WTC11 (cell line): ENCODE results near the gene NMT2. TPM values are rescaled to one million over a fixed set of nuclear protein-coding genes. Genes with fewer than 3 reads are reported as not detected.

Source experiments
- ATAC-seq: fragments of 200-7000 bp; cut with Tn5 transposase; 2 replicates; pipeline ENCODE4 v1.10.0; 2021; ENCODE audit warnings: mild to moderate bottlenecking, moderate library complexity
- CTCF ChIA-PET: fragments of 300-600 bp; sonication (Branson Sonifier 250); formaldehyde crosslinking; loops from one replicate; lab custom pipeline; 2021; ENCODE audit warnings: antibody characterized with exemption; lab: Charles Lee
- POLR2A ChIA-PET: fragments of 350-600 bp; sonication (Branson Sonifier 250); formaldehyde crosslinking; loops from one replicate; lab custom pipeline; 2021; ENCODE audit warnings: antibody characterized with exemption; lab: Charles Lee
- DNase-seq: peaks from one replicate; pipeline ENCODE4 v3.0.0; 2021; ENCODE audit warnings: low spot score
- H3K27ac Mint-ChIP-seq: 2 replicates; pipeline ENCODE4 v1.8.0; 2021; ENCODE audit warnings: mixed read lengths
- H3K27me3 Mint-ChIP-seq: 2 replicates; pipeline ENCODE4 v1.8.0; 2021; ENCODE audit warnings: low read depth, mild to moderate bottlenecking, moderate library complexity, mixed read lengths
- H3K36me3 Mint-ChIP-seq: 2 replicates; pipeline ENCODE4 v1.8.0; 2021; ENCODE audit warnings: mixed read lengths
- H3K4me1 Mint-ChIP-seq: 2 replicates; pipeline ENCODE4 v1.8.0; 2022; ENCODE audit warnings: mixed read lengths
- H3K4me3 Mint-ChIP-seq: 2 replicates; pipeline ENCODE4 v1.8.0; 2021; ENCODE audit warnings: mild to moderate bottlenecking, moderate library complexity, mixed read lengths
- H3K9me3 Mint-ChIP-seq: 2 replicates; pipeline ENCODE4 v1.8.0; 2021; ENCODE audit warnings: mixed read lengths
- AR ChIP-seq: fragments of 250-450 bp; sonication (Bioruptor Pico); IDR thresholded peaks from 2 replicates; pipeline ENCODE4 v1.9.0; 2021; ENCODE audit warnings: mild to moderate bottlenecking
- ATF3 ChIP-seq: sonication (generic); formaldehyde crosslinking; conservative IDR thresholded peaks from 2 replicates; pipeline ENCODE4 v1.8.1; 2022; ENCODE audit warnings: mild to moderate bottlenecking, missing genetic modification reagents
- CDX4 ChIP-seq: fragments of 250-450 bp; sonication (Bioruptor Pico); IDR thresholded peaks from 2 replicates; pipeline ENCODE4 v1.9.0; 2021; ENCODE audit warnings: moderate library complexity, mild to moderate bottlenecking, inconsistent platforms, borderline replicate concordance
- EMX1 ChIP-seq: fragments of 250-450 bp; sonication (Bioruptor Pico); IDR thresholded peaks from 2 replicates; pipeline ENCODE4 v1.8.0; 2021; ENCODE audit warnings: mild to moderate bottlenecking
- HMGA2 ChIP-seq: fragments of 250-450 bp; sonication (Bioruptor Pico); IDR thresholded peaks from 2 replicates; pipeline ENCODE4 v1.4.0; 2021; ENCODE audit warnings: mild to moderate bottlenecking, moderate library complexity
- MLX ChIP-seq: sonication (generic); formaldehyde crosslinking; IDR thresholded peaks from 2 replicates; pipeline ENCODE4 v1.8.1; 2023; ENCODE audit warnings: mild to moderate bottlenecking, missing genetic modification reagents, moderate library complexity
- NR3C1 ChIP-seq: sonication (generic); formaldehyde crosslinking; conservative IDR thresholded peaks from 2 replicates; pipeline ENCODE4 v1.8.1; 2023; ENCODE audit warnings: low read depth, mild to moderate bottlenecking, missing genetic modification reagents
- RELA ChIP-seq: sonication (generic); formaldehyde crosslinking; IDR thresholded peaks from 2 replicates; pipeline ENCODE4 v1.8.1; 2022; ENCODE audit warnings: missing genetic modification reagents, mild to moderate bottlenecking, borderline replicate concordance
- RORB ChIP-seq: fragments of 250-450 bp; sonication (Bioruptor Pico); IDR thresholded peaks from 2 replicates; pipeline ENCODE4 v1.9.0; 2021; ENCODE audit warnings: mild to moderate bottlenecking
- SMAD3 ChIP-seq: sonication (generic); formaldehyde crosslinking; IDR thresholded peaks from 2 replicates; pipeline ENCODE4 v1.8.0; 2022; ENCODE audit warnings: missing genetic modification reagents, mild to moderate bottlenecking, borderline replicate concordance
- SMAD4 ChIP-seq: sonication (generic); formaldehyde crosslinking; IDR thresholded peaks from 2 replicates; pipeline ENCODE4 v1.8.0; 2022; ENCODE audit warnings: mild to moderate bottlenecking, missing genetic modification reagents
- TCF7 ChIP-seq: sonication (generic); formaldehyde crosslinking; IDR thresholded peaks from 2 replicates; pipeline ENCODE4 v1.8.0; 2022; ENCODE audit warnings: mild to moderate bottlenecking, low read depth, missing genetic modification reagents, moderate library complexity
- ZBTB21 ChIP-seq: sonication (generic); formaldehyde crosslinking; IDR thresholded peaks from 2 replicates; pipeline ENCODE4 v1.8.1; 2023; ENCODE audit warnings: mild to moderate bottlenecking, missing genetic modification reagents, borderline replicate concordance
- ZNF219 ChIP-seq: sonication (generic); formaldehyde crosslinking; IDR thresholded peaks from 2 replicates; pipeline ENCODE4 v1.8.0; 2023; ENCODE audit warnings: missing genetic modification reagents, mild to moderate bottlenecking, borderline replicate concordance
- ZNF423 ChIP-seq: fragments of 250-450 bp; sonication (Bioruptor Pico); IDR thresholded peaks from 2 replicates; pipeline ENCODE4 v2.1.2; 2022; ENCODE audit warnings: mild to moderate bottlenecking, moderate library complexity
- ZNF532 ChIP-seq: fragments of 250-450 bp; sonication (Bioruptor Pico); IDR thresholded peaks from 2 replicates; pipeline ENCODE4 v1.9.0; 2021; ENCODE audit warnings: mild to moderate bottlenecking, borderline replicate concordance
- ZSCAN18 ChIP-seq: fragments of 250-450 bp; sonication (Bioruptor Pico); IDR thresholded peaks from 2 replicates; pipeline ENCODE4 v2.1.2; 2022; ENCODE audit warnings: mild to moderate bottlenecking, moderate library complexity
- total RNA-seq: library from RNA; stranded (reverse); gene quantifications from 3 replicates; pipeline ENCODE4 v1.2.3, GENCODE V29; 2021

Gene NMT2
- total RNA-seq, 1 experiment from 2014 or later = 11.7 TPM

- H3K4me3 Mint-ChIP-seq = no peak overlapping the region
- TF ChIP-seq ZNF532 (CRISPR knock-in tag) = no peak
- no peak for TF ChIP-seq CDX4 (CRISPR knock-in tag)
- TF ChIP-seq TCF7 (CRISPR knock-in tag) = no peak
- no peak for TF ChIP-seq EMX1 (CRISPR knock-in tag)
- TF ChIP-seq AR (CRISPR knock-in tag) = no peak
- TF ChIP-seq HMGA2 = no peak
- TF ChIP-seq ZNF423 (CRISPR knock-in tag) = no peak
- no peak for TF ChIP-seq RELA
- no peak for TF ChIP-seq SMAD4 (CRISPR knock-in tag)
- no peak for TF ChIP-seq RORB
- no peak for TF ChIP-seq ZSCAN18 (CRISPR knock-in tag)
- TF ChIP-seq ATF3 (CRISPR knock-in tag) = no peak
- no peak for TF ChIP-seq NR3C1
- CTCF ChIA-PET = no interaction called here
- POLR2A ChIA-PET = no interaction called here
- H3K36me3 Mint-ChIP-seq = peaks cover 15% of the 10 kb centered on the region
- DNase-seq = no peak
- H3K27me3 Mint-ChIP-seq = peaks cover 5% of the 10 kb centered on the region
- no peaks in the 10 kb centered on the region for H3K4me1 Mint-ChIP-seq
- no peak overlapping the region for H3K27ac Mint-ChIP-seq
- no peak for ATAC-seq
- H3K9me3 Mint-ChIP-seq = peaks cover 30% of the 10 kb centered on the region
These were observed 107.9 kb downstream of the NMT2 start for GRCh38 chr10:15060638-15061037.

- ChIA-PET POLR2A (no interaction called here), CTCF (no interaction called here)
- peaks cover 23% of the 10 kb centered on the region for H3K9me3 Mint-ChIP-seq
- ATAC-seq (no peak), DNase-seq (no peak)
- H3K4me3 Mint-ChIP-seq = no peak overlapping the region
- peaks cover 10% of the 10 kb centered on the region for H3K36me3 Mint-ChIP-seq
- no peak overlapping the region for H3K27ac Mint-ChIP-seq
- H3K27me3 Mint-ChIP-seq = peaks cover 2% of the 10 kb centered on the region; the same call in 1 of the 2 replicates
- no peak for TF ChIP-seq ZBTB21 (CRISPR knock-in tag)
- no peak for TF ChIP-seq ZNF219 (CRISPR knock-in tag)
- TF ChIP-seq SMAD4 (CRISPR knock-in tag) = no peak
- TF ChIP-seq SMAD3 (CRISPR knock-in tag) = no peak
- TF ChIP-seq MLX (CRISPR knock-in tag) = no peak
- H3K4me1 Mint-ChIP-seq = no peaks in the 10 kb centered on the region
These were observed 108.6 kb downstream of the NMT2 start for GRCh38 chr10:15059914-15060313.
